GM19043 (cell line): ENCODE measurements around the gene COG1.
A peak's percentile ranks its signal among the peaks of the same experiment; 100 is the strongest.

Experiments
- ATAC-seq: cut with Tn5 transposase; IDR thresholded peaks from one replicate; pipeline ENCODE4 v1.9.1; 2021; ENCODE audit warnings: low read depth; ENCODE audit not compliant: unreplicated experiment

Gene COG1

GRCh38 chr17:73170324-73170723 is 22.5 kb upstream of the COG1 start:
- ATAC-seq, result no peak

- no peak for ATAC-seq
These were observed 20.6 kb upstream of the COG1 start for GRCh38 chr17:73172252-73172651.

GRCh38 chr17:73174126-73174525 is 18.7 kb upstream of the COG1 start:
- no peak for ATAC-seq

- ATAC-seq, result no peak
These were observed 16.8 kb upstream of the COG1 start for GRCh38 chr17:73175962-73176565.

- ATAC-seq, result no peak
These were observed 13.5 kb upstream of the COG1 start for GRCh38 chr17:73179387-73179786.

- no peak for ATAC-seq
These were observed 13.0 kb upstream of the COG1 start for GRCh38 chr17:73179878-73180277.

- ATAC-seq, result no peak
These were observed 10.1 kb upstream of the COG1 start for GRCh38 chr17:73182616-73183310.

- ATAC-seq, result no peak
These were observed 8.5 kb upstream of the COG1 start for GRCh38 chr17:73184136-73184993.

- ATAC-seq, result no peak
These were observed 6.4 kb upstream of the COG1 start for GRCh38 chr17:73186283-73187050.

- ATAC-seq, result no peak
These were observed 5.6 kb upstream of the COG1 start for GRCh38 chr17:73187203-73187769.

- ATAC-seq, result no peak
These were observed 4.8 kb upstream of the COG1 start for GRCh38 chr17:73188011-73188410.

- no peak for ATAC-seq
These were observed 3.3 kb upstream of the COG1 start for GRCh38 chr17:73189417-73190099.

GRCh38 chr17:73191443-73192205 is 1.2 kb upstream of the COG1 start:
- ATAC-seq, result no peak

- peak; percentile 45 for ATAC-seq
These were observed 505 bp upstream of the COG1 start for GRCh38 chr17:73192206-73192893.

GRCh38 chr17:73194514-73195222 is 1.8 kb downstream of the COG1 start:
- no peak for ATAC-seq

GRCh38 chr17:73196500-73196899 is 3.6 kb downstream of the COG1 start:
- ATAC-seq, result no peak

- ATAC-seq, result no peak
These were observed 4.3 kb downstream of the COG1 start for GRCh38 chr17:73197161-73197560.
